Brain microvascular endothelial cell (primary cell): ENCODE measurements around the gene FADS1.

ENCODE experiments used
- DNase-seq: peaks from one replicate; pipeline ENCODE4 v3.0.0-alpha.2; 2020
- H3K27ac ChIP-seq: fragments of 250-450 bp; sonication (Bioruptor Pico); 2 replicates; pipeline ENCODE4 v1.5.1; 2020; ENCODE audit warnings: mild to moderate bottlenecking, moderate library complexity
- H3K27me3 ChIP-seq: fragments of 250-450 bp; sonication (Bioruptor Pico); replicated peaks from 2 replicates; pipeline ENCODE4 v1.5.1; 2020; ENCODE audit warnings: mild to moderate bottlenecking
- H3K36me3 ChIP-seq: fragments of 250-450 bp; sonication (Bioruptor Pico); replicated peaks from 2 replicates; pipeline ENCODE4 v1.5.1; 2020; ENCODE audit warnings: mild to moderate bottlenecking
- H3K4me3 ChIP-seq: 2 replicates; pipeline ENCODE4 v1.5.1; 2011; ENCODE audit warnings: low read depth, mild to moderate bottlenecking, control low read depth, low read length, moderate library complexity
- CTCF ChIP-seq: IDR thresholded peaks from 2 replicates; pipeline ENCODE4 v1.5.1; 2011; ENCODE audit warnings: low read depth, mild to moderate bottlenecking, moderate library complexity, low read length, control low read depth, inconsistent platforms; ENCODE audit errors: missing control alignments
- in situ Hi-C: cut with HindIII; loops from 2 replicates; pipeline ENCODE4 v1.10.0; 2017; ENCODE audit warnings: low sequenced_read_pairs, low pct_ligation_motif_present

The FADS1 gene

GRCh38 chr11:61757213-61757862 lies 59.5 kb downstream of the FADS1 start:
- Histone ChIP-seq H3K36me3 (no peaks in the 10 kb centered on the region), H3K4me3 (no peak overlapping the region), H3K27ac (no peak overlapping the region), H3K27me3 (no peaks in the 10 kb centered on the region)
- no peak for TF ChIP-seq CTCF
- no peak for DNase-seq
- in situ Hi-C loops: no loop called here

- peak overlapping the region; percentile 64 for H3K27ac ChIP-seq
- no peaks in the 10 kb centered on the region for H3K36me3 ChIP-seq
- TF ChIP-seq CTCF: no peak
- H3K27me3 ChIP-seq: no peaks in the 10 kb centered on the region
- in situ Hi-C loops: no loop called here
- H3K4me3 ChIP-seq: no peak overlapping the region
- DNase-seq: peak; percentile 48
Observed at GRCh38 chr11:61756452-61757212, 60.2 kb downstream of the FADS1 start.

- no peaks in the 10 kb centered on the region for H3K36me3 ChIP-seq
- peak overlapping the region; percentile 55 for H3K27ac ChIP-seq
- no peak for TF ChIP-seq CTCF
- in situ Hi-C loops: no loop called here
- no peak for DNase-seq
- H3K27me3 ChIP-seq: no peaks in the 10 kb centered on the region
- no peak overlapping the region for H3K4me3 ChIP-seq
Observed at GRCh38 chr11:61756147-61756451, 60.7 kb downstream of the FADS1 start.

- peak; percentile 75 for DNase-seq
- H3K27ac ChIP-seq: peak overlapping the region; percentile 30
- in situ Hi-C loops: no loop called here
- peak overlapping the region; percentile 15 for H3K4me3 ChIP-seq
- H3K27me3 ChIP-seq: no peaks in the 10 kb centered on the region
- no peaks in the 10 kb centered on the region for H3K36me3 ChIP-seq
- TF ChIP-seq CTCF: no peak
Observed at GRCh38 chr11:61754534-61755482, 62.0 kb downstream of the FADS1 start.

GRCh38 chr11:61753672-61754071 lies 63.1 kb downstream of the FADS1 start:
- no peak for DNase-seq
- H3K36me3 ChIP-seq: no peaks in the 10 kb centered on the region
- peak overlapping the region; percentile 67 for H3K4me3 ChIP-seq
- in situ Hi-C loops: no loop called here
- no peak overlapping the region for H3K27ac ChIP-seq
- no peaks in the 10 kb centered on the region for H3K27me3 ChIP-seq
- no peak for TF ChIP-seq CTCF
